HG02623 (cell line): ENCODE results near the gene ARID5B.
A peak's percentile ranks its signal among the peaks of the same experiment; 100 is the strongest.

Experiments used
- ATAC-seq: cut with Tn5 transposase; IDR thresholded peaks from one replicate; pipeline ENCODE4 v1.9.1; 2021; ENCODE audit warnings: moderate library complexity; ENCODE audit not compliant: unreplicated experiment

The ARID5B gene

DNA sequence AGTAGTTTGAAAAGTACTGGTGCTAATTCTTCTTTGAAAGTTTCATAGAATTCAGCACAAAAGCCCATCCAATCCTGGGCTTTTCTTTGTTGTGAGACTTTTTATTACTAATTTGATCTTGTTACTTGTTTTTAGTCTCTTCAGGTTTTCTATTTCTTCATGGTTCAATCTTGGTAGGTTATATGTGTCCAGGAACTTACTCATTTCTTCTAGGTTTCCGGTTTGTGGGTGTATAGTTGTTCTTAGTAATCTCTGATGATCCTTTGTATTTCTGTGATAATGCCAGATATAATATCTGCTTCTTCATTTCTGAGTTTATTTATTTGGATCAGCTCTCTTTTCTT is 219.7 kb downstream of the ARID5B start:
- ATAC-seq = no peak

GRCh38 chr10:62127975-62128374 is 226.5 kb downstream of the ARID5B start:
- no peak for ATAC-seq

DNA sequence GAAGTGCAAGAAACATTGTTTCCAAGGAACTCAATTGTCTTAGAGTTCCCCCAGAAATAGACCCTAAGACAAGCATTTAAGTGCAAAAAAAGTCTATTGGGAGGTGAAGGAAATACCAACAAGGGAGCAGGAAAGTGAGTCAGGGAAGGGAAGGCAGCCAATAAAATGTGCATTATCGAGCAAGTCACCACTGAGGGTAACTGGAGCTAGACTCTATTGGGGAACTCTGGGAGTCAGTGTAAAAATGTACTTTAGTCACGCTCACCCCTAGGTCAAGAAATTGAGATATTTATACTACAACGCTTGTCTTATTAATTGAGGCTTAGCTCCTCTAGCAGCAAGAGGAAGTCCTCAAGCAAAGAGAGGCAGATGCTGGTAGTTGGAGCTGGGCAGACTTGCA is 229.4 kb downstream of the ARID5B start:
- no peak for ATAC-seq

- ATAC-seq = no peak
These were observed 230.2 kb downstream of the ARID5B start for GRCh38 chr10:62131724-62132123.

GRCh38 chr10:62133618-62134017 is 232.1 kb downstream of the ARID5B start:
- ATAC-seq = peak; percentile 95

DNA sequence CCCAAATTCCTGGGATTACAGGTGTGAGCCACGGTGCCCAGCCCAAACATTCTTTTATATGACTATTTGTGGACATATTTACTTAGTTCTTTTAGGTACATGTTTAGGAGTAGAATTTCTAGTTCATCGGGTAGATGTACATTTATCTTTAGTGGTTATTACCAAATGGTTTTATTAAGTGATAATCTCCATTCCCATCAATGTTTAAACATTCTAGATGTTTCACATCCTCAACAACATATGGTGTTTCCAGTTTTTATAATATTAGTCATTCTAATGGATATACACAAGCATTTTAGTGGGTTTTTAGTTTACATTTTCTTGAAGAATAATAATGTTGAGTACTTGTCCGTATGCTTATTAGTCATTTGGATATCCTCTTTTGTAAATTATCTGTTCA is 235.4 kb downstream of the ARID5B start:
- no peak for ATAC-seq
